DMS153 (cell line): ENCODE data around the gene SIRT3.
"Not testable (repeated sequence)": the region's sequence is repeated elsewhere in the genome, so short reads cannot be mapped to it uniquely, and the experiment has no call there.

Source experiments
- DNase-seq: peaks from one replicate; lab custom pipeline; 2025; lab: John Stamatoyannopoulos, UW

The SIRT3 gene

DNA sequence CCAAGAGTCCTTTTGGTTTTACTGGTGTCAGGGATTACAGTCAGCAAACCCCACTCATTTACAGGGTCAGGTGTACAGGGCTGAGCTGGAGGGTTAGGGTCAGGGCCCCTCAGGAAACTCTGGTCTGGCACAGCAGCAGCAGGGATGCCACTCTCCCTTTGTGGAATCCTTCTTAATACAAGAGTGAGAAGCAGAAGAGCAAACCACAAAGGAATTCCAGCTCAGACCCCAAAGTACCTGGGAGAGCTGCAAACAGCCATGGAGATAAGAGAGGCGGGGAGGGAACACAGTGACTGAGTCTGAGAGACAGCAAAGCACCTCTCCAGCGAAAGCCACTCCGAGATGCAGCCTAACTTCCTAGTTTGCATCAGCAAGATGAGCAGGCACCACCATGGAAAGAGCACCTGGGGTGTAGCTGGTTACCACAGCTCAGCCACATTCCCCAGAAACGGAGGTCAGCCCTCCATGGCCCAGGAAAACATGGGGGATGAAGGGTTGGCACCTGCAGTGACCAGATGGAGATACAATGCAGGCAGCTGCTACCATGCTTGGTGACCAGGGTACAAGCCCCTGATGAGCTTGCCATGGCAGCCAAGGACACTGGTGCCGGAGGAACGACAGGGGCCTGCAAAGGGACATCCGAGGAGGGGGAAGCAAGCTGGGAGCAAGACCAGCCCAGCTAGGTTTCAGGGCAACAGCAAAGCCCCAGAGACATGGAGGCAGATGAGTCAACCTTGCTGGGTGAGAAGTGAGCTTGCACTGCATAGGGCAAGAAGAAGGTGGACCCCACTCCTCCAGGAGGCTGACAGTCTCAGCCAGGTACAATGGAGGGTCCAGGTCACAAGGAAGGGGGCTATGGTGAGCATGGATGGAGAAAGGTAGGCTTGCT, 32.8 kb downstream of the SIRT3 start:
- DNase-seq, result no peak

DNA sequence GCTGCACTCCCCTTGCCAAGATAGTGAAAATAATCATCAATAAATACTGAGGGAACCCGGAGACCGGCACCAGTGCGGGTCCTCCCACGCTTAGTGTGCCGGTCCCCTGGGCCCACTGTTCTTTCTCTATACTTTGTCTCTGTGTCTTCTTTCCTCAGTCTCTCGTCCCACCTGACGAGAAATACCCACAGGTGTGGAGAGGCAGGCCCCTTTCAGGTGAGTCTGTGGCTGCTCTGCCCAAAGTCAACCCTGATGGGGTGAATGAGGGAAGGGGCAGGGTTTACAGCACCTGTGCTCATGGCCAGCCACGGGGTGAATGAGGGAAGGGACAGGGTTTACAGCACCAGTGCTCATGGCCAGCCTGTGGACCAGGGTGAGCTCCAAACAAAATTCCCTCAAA, 33.7 kb downstream of the SIRT3 start:
- no peak for DNase-seq

DNA sequence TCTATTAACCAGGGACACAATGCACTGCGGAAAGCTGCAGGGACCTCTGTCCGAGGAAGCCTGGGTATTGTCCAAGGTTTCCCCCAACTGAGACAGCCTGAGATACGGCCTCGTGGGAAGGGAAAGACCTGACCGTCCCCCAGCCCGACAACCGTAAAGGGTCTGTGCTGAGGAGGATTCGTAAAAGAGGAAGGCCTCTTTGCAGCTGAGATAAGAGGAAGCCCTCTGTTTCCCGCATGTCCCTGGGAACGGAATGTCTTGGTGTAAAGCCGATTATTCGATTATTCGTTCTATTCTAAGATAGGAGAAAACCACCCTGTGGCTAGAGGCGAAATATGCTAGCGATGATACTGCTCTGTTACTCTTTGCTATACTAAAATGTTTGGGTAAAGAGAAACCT, 34.2 kb downstream of the SIRT3 start:
- no peak for DNase-seq

DNA sequence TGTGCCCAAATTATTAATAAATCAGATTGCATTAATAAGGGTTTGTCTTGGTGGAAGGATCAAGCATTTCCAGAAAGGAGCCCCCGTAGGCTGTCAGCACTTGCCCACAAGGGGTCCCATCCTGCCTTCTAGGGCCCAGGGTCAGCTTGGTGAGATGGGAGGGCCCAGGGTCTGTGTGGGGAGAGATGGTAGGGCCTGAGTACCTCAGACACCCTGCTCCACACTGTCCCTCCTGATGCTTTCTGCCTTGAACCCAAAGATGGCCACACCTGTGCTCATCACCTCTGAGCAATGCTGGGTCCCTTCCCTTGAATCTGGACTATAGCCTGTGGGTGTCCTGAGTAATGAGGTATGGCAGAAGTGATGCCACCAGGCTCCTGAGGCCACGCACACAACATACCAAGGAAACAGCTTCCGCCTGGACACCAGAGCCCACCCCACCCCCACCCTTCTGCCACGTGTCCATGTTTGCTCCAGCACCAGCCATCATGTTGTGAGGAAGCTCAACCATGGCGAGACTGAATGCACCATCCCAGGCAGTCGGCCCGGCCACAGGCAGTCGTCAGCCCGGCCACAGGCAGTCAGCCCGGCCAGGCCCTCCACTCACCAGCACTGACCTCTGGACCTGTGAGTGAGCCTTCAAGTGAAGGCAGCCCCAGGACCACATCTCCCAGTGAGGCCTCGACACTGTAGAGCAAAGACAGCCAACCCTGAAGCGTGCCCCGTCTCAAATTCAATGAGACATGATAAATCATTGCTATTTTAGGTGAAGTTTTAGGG, 35.7 kb downstream of the SIRT3 start:
- no peak for DNase-seq

DNA sequence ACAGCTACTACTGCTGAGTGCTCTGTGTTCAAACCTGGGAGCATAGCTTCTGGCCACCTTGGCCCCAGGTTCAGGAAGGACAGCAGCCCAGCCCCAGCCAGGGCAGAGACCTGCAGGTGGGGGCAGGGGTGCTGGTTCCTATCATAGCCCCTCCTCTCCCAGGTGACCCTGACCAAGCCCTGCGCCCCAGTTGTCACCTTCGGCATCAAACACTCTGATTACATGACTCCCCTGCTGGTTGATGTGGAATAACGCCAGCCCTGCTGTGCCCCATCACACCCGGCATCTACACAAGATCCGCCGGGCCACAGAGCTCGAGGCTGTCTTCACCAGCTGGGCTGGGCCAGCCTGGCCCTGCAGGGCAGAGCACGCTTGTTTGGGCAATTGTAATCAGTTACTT, 36.4 kb downstream of the SIRT3 start:
- no peak for DNase-seq

DNA sequence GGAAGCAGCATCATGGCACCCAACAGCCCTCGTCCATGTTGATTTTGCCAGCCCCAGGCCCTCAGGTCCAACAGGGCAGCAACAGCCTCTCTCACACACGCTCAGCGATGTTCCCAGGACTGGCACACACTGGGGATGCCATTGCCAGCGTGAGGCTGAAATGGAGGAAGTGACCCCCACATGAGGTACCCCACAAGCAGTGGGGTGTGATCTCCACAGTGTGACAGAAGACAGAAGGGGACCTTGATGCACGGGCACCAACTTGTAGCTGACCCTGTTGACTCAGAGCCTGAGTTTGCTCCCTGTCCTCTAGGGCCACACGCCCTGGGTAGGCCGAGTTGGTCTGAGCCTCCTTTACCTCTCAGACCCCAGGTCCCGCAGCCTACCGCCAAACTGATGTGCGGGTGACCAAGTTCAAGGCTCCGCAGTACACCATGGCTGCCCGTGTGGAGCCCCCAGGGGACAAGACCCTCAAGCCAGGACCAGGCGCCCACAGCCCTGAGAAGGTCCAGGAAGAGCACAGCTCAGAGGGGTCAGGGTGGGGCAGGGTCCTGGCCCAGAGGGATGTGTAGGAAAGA, 37.0 kb downstream of the SIRT3 start:
- no peak for DNase-seq

DNA sequence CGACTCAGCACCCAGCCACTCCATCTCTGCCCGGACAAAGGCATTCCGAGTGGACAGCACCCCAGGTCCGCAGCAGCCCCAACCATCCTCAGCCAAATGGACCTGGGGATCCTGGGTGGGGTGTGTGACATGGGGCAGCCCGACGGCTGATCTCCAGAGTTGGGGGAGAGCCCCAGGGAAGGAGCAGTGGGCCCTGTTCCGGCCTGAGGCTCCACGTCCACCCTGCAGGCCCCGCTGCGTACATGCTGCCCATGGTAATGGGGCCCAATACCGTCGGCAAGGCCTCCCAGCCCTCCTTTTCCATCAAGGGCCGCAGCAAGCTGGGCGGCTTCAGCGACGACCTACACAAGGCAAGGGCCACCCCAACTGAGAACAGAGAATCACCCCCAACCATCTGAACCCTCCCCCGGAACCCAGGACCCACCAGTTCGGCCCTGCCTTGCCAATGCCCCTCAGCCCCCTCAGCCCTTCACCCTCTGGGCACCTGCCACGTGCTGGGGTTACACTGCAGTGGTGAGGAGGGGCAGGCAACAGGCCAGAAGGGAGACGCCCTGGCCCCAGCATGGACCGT, 37.8 kb downstream of the SIRT3 start:
- DNase-seq, result no peak

DNA sequence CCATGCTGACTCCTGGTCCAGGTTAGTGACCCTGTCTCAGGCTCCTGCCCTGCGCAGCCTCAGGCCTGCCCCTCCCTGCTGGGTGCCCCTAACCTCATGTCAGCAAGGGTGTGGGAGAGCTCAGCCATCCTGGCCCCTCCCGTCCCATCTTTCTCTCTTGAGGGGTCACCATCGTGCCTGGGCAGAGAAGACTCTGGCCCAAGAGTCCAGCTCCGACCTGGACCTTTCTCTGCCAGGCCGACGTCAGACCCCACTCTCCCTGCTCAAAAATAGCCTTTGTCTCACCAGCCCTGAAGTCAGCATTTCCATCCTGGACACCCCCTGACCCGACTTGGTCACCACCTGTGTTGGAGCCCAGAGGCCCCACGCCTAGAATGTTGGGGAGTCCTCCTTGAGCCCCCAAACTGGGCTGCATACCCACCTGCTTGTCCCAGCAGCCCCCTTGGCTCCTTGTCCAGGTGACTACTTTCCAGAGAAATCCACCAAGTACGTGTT, 38.4 kb downstream of the SIRT3 start:
- no peak for DNase-seq

DNA sequence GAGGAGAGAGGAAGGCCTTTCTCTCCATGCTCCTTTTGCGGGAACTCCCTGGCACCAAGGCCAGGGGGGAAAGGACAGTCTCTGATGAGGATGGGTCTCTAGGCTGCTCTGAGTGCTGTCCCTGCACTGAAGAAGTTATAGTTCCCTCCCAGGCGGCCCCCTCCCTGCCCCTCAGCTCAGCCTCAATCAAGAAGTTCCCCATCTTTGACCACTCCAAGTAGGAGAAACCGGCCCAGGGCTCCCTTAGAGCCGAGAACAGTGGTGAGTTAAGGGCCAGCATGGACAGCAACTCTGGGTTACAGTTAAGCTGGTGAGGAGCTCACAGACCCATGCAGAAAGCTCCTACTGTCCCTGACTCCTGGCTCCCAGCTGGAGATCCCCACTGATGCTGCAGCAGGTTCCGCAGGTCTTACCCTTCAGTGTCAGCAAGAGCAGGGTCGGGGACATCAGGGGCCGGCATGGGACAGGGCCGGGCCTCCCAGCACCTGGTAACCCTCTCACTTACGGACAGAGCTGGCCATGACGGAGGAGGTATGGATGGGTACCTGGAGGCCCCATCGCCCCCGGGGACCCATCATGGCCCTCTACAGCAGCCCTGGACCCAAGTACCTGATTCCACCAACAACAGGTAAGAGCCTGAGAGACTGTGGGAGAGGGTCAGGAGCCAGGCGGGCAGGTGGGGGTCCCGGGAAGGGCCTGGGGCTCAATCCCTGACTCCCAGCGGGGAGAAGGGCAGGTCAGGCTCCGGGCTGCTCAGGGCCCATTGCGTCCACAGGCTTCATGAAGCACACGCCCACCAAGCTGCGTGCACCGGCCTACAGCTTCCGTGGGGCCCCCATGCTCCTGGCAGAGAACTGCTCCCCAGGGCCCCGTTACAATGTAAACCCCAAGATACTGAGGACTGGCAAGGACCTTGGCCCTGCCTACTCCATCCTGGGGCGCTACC, 39.1 kb downstream of the SIRT3 start:
- DNase-seq, result no peak

DNA sequence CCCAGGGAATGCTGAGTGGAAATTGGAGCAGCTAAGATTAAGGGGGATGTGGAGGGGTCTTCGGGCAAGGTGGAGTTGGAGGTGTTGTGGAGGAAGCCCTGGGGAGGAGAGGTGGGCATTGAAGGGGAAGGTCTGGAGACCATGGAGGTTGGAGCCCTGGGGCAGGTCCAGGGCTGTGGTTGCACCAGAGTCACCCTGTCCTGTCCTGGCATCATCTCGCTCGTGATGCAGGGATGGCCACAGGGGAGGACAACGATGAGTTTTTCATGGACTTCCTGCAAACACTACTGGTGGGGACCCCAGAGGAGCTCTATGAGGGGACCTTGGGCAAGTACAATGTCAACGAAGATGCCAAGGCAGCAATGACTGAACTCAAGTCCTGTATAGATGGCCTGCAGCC, 42.7 kb downstream of the SIRT3 start:
- DNase-seq, result not testable (repeated sequence)

DNA sequence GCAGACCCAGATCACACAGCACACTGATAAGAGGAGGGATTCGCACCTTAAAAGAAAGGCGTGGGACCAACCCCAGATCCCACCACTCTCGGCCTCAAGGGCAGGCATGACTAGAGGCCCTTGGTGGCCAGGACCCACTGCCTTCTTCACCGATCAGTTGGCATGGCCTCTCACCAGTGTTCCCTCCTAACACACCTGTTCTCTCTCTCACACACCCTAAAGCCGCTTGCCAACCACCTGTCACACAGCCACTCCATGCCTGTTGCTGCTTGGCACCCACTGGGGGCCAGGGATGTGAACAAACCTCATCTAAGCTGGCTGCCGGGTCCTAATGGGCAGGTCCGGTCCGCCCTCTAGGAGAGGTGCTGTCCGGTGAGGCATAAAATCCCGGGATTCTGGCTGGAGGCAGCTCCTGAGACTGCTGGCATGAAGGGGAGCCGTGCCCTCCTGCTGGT, 43.4 kb downstream of the SIRT3 start, which contains the start of gene SCGB1C1:
SCGB1C1 (plus strand) TSS at position 405 of the 455 bp plus-strand sequence; CDS start at position 427, 22 bp downstream.
- not testable (repeated sequence) for DNase-seq

DNA sequence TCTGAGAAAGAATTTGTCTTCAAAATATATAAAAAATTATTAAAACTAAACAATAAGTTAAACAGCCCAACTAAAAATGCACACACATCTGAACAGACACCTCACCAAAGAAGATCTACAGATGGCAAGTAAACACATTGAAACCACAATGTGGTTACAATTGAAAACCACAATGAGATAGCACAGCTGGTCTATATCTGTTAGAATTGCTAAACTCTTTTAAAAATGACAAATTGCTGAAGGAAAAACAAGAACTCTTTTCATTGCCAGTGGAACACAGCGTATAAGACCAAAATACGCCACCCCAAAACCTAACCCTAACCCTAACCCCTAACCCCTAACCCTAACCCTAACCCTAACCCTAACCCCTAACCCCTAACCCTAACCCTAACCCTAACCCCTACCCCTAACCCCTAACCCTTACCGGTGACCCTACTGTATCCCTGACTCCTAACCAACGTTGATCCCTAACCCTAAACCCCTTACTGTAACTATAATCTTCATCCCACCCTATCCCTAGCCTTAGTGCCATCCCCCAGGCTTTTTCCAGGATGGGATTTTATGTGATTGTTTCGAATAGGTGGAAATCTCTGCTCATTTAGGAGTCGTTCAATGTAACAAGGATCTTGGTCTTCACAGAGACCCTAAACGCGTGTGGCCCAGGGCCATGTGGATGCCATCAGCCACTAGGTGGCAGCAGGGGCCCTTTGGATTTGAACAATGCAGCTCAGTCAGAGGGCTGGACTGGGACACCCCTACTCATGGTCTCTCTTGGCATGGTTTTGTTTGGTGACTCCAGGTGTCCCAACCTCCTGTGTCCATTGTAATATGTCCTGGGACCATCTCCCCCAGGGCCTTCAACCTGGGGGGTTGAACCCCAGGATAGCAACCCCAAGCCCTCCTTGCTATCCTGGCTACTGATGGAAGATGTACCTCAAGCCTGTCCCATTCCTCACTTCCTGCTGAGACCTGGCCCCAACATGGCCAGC, 44.4 kb downstream of the SIRT3 start:
- DNase-seq, result not testable (repeated sequence)

DNA sequence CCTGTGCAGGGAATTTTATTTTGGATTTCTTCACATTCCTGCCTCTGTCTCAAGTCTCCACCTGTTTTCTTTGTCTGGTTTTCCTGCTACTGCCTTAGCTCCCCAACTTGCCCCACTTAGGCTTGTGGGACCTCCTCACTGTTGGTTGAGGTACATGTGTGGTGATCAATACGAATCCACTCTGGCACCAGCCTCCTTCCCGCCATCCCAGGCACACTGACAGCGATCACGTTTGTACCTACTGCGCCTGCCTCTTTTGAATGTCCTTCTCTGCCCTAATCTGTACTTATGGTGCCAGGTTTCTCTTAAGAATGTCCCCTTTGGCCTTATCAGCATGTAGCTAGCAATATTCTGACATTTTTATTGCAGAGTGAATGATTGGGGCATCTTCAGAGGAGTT, 45.6 kb downstream of the SIRT3 start:
- DNase-seq, result not testable (repeated sequence)

DNA sequence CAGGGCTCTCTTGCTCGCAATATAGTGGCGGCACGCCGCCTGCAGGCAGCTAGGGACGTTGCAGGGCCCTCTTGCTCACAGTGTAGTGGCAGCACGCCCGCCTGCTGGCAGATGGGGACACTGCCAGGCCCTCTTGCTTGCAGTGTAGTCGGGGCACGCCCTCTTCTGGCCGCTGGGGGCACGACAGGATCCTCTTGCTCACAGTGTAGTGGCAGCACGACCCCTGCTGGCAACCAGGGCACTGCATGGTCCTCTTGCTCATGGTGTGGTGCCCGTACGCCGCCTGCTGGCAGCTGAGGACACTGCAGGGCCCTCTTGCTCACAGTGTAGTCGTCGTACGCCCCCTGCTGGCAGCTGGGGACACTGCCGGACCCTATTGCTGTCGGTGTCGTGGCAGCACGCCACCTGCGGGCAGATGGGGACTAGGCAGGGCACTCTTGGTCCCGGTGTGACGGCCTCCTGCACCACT, 46.3 kb downstream of the SIRT3 start:
- DNase-seq, result not testable (repeated sequence)

DNA sequence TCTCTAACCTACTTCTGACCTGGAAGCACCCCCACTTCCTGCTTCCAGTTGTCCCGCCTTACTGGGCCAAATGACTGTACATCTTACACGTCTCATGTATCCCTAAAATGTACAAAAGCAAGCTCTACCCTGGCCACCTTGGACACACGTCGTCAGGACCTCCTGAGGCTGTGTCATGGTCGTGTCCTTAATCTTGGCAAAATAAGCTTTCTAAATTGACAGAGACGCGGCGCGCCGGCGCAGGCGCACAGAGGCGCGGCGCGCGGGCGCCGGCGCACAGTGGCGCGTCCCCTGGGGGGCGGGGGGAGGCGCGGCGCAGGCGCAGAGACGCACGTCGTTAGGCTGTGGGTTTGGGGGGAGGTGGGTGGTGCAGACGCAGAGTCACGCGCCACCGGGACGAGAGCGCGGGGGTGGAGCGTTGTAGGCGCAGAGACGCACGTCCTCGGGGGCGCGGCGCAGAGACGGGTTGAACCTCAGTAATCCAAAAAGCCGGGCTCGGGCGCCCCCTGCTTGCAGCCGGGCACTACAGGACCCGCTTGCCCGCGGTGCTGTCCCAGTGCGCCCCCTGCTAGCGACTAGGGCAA, 46.9 kb downstream of the SIRT3 start:
- DNase-seq, result not testable (repeated sequence)

DNA sequence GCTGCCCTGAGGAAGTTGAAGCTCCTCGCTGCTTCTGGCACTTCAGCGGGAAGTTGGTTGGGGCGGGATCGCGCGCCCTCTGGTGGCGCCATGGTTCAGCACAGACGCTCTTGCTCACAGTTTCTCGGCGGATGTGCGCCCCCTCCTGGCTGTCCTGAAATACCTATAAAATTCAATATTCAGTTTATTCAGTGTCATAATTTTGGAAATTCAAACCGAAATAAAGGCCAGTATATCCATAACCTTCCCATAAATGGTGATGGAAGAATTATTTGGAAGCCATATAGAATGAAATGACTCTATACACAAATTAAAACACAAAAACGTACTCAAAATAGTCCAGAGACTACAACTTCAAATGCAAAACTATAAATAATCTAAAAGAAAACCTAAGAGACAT, 55.9 kb downstream of the SIRT3 start:
- not testable (repeated sequence) for DNase-seq
